Measurements from ENCODE around the gene NAPG. TPM values are rescaled to one million over a fixed set of nuclear protein-coding genes. Genes with fewer than 3 reads are reported as not detected.

NAPG gene
- total and polyA plus RNA-seq, 10 donors = 8.9 to 44.8 (median 31.4) TPM

DNA sequence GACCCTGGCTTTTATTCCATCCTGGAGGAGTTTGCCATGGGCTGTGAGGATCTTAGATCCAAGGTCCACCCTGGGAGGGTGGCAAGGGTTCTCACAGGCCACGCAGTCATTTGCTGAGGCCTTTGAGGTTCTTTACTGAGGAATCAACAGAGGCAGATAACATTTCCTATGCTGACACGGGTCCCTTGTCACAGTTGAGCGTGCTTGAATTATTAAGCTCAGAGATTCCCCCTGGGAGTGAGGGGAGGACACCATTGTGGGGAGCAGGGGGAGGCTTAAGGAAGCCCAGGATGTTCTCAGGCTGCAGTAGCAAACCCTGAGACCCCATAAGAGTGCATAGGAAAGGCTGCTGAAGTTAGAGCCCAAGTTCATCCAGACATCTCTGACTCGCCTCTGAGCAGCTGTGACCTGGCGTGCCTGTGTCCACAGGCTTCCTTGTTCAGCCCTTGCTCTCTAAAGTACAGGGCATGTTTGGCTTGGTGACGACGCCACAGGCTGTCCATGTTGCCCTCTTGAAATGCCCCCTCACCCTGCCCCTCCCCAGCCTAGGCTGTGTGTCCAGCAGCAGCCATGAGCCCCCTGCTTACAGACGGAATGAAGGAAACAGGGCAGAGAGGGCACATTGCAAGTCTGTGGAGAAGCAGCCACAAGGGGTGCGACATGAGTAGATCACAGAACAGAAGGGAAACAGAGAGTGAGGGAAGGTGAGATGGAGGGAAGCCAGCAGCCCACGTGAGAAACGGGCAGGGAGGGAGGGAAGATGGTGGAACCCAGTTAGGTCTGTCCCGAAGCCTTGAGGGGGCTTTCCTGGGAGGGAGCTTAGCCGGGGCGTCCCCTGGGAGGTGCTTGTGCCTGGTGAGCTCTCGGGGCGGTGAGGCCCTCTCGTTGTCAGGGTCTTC lies 34.0 kb downstream of the NAPG start:
- H3K4me1 ChIP-seq = peaks cover 0 to 13% (median 11%) of the 10 kb centered on the region in 6 donors
- TF ChIP-seq, protein P1, sequence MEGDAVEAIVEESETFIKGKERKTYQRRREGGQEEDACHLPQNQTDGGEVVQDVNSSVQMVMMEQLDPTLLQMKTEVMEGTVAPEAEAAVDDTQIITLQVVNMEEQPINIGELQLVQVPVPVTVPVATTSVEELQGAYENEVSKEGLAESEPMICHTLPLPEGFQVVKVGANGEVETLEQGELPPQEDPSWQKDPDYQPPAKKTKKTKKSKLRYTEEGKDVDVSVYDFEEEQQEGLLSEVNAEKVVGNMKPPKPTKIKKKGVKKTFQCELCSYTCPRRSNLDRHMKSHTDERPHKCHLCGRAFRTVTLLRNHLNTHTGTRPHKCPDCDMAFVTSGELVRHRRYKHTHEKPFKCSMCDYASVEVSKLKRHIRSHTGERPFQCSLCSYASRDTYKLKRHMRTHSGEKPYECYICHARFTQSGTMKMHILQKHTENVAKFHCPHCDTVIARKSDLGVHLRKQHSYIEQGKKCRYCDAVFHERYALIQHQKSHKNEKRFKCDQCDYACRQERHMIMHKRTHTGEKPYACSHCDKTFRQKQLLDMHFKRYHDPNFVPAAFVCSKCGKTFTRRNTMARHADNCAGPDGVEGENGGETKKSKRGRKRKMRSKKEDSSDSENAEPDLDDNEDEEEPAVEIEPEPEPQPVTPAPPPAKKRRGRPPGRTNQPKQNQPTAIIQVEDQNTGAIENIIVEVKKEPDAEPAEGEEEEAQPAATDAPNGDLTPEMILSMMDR (IDR thresholded peaks at IDR 0.05 in 8 of 11, conservative IDR thresholded peaks at IDR 0.05 in 3 of 11) = no peak
- TF ChIP-seq POLR2AphosphoS5 (IDR thresholded peaks at IDR 0.05) = peak in 2 of 3 donors; percentile 22 to 31
- intact Hi-C loops (cut with DNase I; ENCODE audit: low total_unique reads) = loop anchor here (10.0 kb wide), 1 partner anchor 995 kb away; no protein-coding TSS in a partner anchor

DNA sequence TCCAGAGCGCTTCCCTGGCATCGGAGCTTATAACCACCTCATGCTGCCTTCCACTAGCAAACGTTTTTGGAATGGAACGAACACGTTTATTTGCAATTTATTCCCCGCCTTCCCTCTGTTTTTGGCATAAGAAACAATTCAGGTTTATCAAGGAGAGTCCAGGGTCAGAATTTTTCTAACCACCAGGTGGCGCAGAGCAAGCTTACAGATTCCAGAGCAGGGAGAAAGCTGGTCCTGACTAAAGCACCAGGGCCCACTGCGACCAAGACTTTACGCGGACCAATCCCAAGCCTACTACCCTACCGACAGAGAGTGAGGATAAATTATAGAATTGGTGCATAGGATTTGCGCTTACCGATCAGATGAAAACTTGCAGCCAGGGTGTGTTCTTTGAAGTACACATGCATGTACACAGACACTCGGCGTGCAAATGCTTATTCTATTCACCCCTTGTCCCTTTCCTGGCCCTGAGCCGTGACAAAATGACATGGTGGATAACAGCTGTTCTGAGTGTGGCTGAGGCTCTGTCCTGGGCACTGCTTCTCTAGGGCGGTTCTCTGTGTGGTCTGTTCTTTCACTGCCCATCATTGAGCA lies 34.7 kb downstream of the NAPG start:
- TF ChIP-seq POLR2A (IDR thresholded peaks at IDR 0.05) = no peak
- TF ChIP-seq, protein P1 (IDR thresholded peaks at IDR 0.05 in 8 of 11, conservative IDR thresholded peaks at IDR 0.05 in 3 of 11) = peak in 10 of 11 experiments; percentile 38 to 82 (median 68)
- Histone ChIP-seq H3K36me3 (peaks cover 0 to 34% (median 11%) of the 10 kb centered on the region in 6 donors), H3K4me3 (peak overlapping the region in 2 of 8 donors; percentile 24 to 49), H3K27ac (no peak overlapping the region), H3K27me3 (replicated peaks in 1 of 7) (no peaks in the 10 kb centered on the region), H3K4me1 (peaks cover 0 to 13% (median 11%) of the 10 kb centered on the region in 6 donors), H3K9me3 (no peaks in the 10 kb centered on the region)
- no peak for DNase-seq
- intact Hi-C loops (cut with DNase I; ENCODE audit: low total_unique reads) = no loop called here
- WGBS, 5 donors = 31 to 40% (median 36%) methylated on average over 17 of the region's 17 CpGs

More for the DNA sequence above, 34.0 kb downstream of the NAPG start:
- Histone ChIP-seq H3K27me3 (replicated peaks in 1 of 7) (no peaks in the 10 kb centered on the region), H3K4me3 (peak overlapping the region in 2 of 8 donors; percentile 24 to 49), H3K9me3 (no peaks in the 10 kb centered on the region), H3K27ac (no peak overlapping the region), H3K36me3 (peaks cover 0 to 42% (median 19%) of the 10 kb centered on the region in 6 donors)
- WGBS, 5 donors = 39 to 43% (median 41%) methylated on average over 17 of the region's 17 CpGs
- no peak for DNase-seq

DNA sequence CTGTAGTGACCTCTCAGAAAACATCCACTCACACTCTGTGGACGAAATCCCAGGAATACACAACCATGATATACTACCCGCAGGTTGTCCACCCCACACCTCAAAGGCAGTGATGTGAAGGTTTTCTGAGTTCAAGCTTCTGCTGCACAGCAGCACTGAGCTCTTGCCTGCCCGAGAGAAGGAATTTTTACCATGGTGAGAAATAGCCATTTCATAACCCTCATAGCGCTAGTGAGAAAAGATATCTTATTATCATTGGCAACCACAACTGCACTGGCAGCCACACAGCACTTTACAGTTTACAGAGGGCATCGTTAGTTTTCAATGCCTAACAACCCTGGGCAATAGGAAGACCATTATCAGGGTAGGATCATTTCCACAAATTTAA lies 36.9 kb downstream of the NAPG start:
- Histone ChIP-seq H3K9me3 (no peaks in the 10 kb centered on the region), H3K4me3 (no peak overlapping the region), H3K36me3 (peaks cover 0 to 12% (median 0%) of the 10 kb centered on the region in 6 donors), H3K4me1 (peaks cover 0 to 13% (median 11%) of the 10 kb centered on the region in 6 donors), H3K27ac (no peak overlapping the region), H3K27me3 (replicated peaks in 1 of 7) (no peaks in the 10 kb centered on the region)
- TF ChIP-seq, protein P1 (IDR thresholded peaks at IDR 0.05 in 8 of 11, conservative IDR thresholded peaks at IDR 0.05 in 3 of 11) = no peak
- TF ChIP-seq POLR2AphosphoS5 (IDR thresholded peaks at IDR 0.05) = no peak
- no peak for TF ChIP-seq POLR2A (IDR thresholded peaks at IDR 0.05)
- no peak for DNase-seq
- intact Hi-C loops (cut with DNase I; ENCODE audit: low total_unique reads) = no loop called here
- 88 to 95% (median 93%) methylated on average over 5 of the region's 5 CpGs for WGBS, 5 donors

DNA sequence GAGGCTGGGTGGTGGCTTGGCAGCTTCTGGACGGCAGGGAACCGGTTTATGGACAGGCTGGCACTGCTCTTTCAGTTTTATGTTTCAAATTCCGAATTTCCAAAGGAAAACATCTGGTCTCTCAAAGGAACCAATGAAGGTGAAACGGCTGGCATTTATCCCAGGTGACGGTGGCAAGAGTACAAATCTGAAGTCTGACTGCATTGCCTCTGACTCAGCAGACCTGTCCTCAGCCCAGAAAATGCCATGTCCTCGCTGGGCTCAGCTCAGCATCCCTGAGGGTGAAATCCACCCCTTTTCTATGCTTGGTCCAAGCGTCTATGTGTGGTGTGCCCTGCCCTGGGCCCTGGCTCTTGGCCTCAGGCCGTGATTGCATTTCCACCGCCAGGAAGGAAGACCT lies 38.1 kb downstream of the NAPG start:
- TF ChIP-seq, protein P1 (IDR thresholded peaks at IDR 0.05 in 8 of 11, conservative IDR thresholded peaks at IDR 0.05 in 3 of 11) = no peak
- TF ChIP-seq POLR2AphosphoS5 (IDR thresholded peaks at IDR 0.05) (no peak), POLR2A (IDR thresholded peaks at IDR 0.05) (no peak)
- Histone ChIP-seq H3K36me3 (peaks cover 0 to 2% (median 0%) of the 10 kb centered on the region in 6 donors), H3K4me3 (no peak overlapping the region), H3K27me3 (replicated peaks in 1 of 7) (no peaks in the 10 kb centered on the region), H3K27ac (no peak overlapping the region), H3K4me1 (peaks cover 0 to 13% (median 11%) of the 10 kb centered on the region in 6 donors), H3K9me3 (no peaks in the 10 kb centered on the region)
- no peak for DNase-seq
- intact Hi-C loops (cut with DNase I; ENCODE audit: low total_unique reads) = no loop called here
- 81 to 87% (median 84%) methylated on average over 8 to 9 of the region's 9 CpGs for WGBS, 5 donors

All from spleen (tissue), 11 donors.